ENCODE data around the gene DPP6. TPM values are rescaled to one million over a fixed set of nuclear protein-coding genes. Genes with fewer than 3 reads are reported as not detected.

The DPP6 gene
- total RNA-seq, 1 experiment from 2014 or later: not detected

DNA sequence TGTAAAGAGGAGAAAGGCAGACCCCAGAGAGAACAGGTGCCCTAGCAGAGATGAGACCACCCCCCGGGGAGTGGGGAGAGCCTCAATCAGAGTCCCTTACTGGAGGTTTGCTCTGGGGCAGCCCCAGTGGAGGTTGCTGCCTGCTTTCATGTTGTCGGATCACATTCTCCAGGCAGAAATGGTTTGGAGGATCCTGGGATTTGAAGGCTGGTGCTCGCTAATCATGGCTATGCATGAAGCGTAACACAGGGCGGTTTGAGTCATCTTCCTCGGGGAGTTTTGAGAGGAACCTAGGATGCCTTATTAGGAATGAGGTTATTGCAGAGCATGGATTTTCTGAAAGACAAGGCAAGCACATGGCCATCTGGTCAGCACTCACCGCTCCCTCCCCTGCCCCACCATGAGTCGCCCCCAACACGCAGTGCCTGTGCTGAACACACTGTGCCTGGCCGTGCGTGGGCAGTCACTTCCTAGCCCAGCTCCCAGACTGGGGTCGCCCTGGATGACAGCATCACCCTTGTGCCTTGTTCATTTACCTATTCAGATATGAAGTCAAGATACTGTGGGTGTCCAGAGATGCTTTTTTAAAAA is 319.9 kb downstream of the DPP6 start:
- no peaks in the 10 kb centered on the region for H3K4me1 ChIP-seq (ENCODE audit: insufficient read depth, low read length, poor library complexity, severe bottlenecking)
- no TSS peak for BruUV-seq (replicated peaks)
- CTCF ChIA-PET: no interaction called here
- no peak overlapping the region for H3K27ac ChIP-seq (ENCODE audit: low read depth, low read length, poor library complexity, severe bottlenecking)
- H3K27me3 ChIP-seq (replicated peaks; ENCODE audit: insufficient read depth, low read depth, low read length, poor library complexity): no peaks in the 10 kb centered on the region
- H3K36me3 ChIP-seq (ENCODE audit: insufficient read depth, low read length, poor library complexity, severe bottlenecking): no peaks in the 10 kb centered on the region
- no peaks in the 10 kb centered on the region for H3K9me3 ChIP-seq (ENCODE audit: low read depth, low read length, poor library complexity, severe bottlenecking)
- no peak for DNase-seq (ENCODE audit: low spot score)
- intact Hi-C loops (cut with micrococcal nuclease; ENCODE audit: unreplicated experiment): no loop called here
- TF ChIP-seq, protein P1, sequence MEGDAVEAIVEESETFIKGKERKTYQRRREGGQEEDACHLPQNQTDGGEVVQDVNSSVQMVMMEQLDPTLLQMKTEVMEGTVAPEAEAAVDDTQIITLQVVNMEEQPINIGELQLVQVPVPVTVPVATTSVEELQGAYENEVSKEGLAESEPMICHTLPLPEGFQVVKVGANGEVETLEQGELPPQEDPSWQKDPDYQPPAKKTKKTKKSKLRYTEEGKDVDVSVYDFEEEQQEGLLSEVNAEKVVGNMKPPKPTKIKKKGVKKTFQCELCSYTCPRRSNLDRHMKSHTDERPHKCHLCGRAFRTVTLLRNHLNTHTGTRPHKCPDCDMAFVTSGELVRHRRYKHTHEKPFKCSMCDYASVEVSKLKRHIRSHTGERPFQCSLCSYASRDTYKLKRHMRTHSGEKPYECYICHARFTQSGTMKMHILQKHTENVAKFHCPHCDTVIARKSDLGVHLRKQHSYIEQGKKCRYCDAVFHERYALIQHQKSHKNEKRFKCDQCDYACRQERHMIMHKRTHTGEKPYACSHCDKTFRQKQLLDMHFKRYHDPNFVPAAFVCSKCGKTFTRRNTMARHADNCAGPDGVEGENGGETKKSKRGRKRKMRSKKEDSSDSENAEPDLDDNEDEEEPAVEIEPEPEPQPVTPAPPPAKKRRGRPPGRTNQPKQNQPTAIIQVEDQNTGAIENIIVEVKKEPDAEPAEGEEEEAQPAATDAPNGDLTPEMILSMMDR (conservative IDR thresholded peaks at IDR 0.05; ENCODE audit: low read depth, low read length): no peak
- TF ChIP-seq EZH2 (IDR thresholded peaks at IDR 0.05; ENCODE audit: borderline replicate concordance, low read depth, low read length, poor library complexity, severe bottlenecking): no peak
- POLR2A ChIA-PET (ENCODE audit: low non-redundant PET): no interaction called here
- H3K4me3 ChIP-seq (ENCODE audit: low read depth, low read length, poor library complexity, severe bottlenecking): no peak overlapping the region

DNA sequence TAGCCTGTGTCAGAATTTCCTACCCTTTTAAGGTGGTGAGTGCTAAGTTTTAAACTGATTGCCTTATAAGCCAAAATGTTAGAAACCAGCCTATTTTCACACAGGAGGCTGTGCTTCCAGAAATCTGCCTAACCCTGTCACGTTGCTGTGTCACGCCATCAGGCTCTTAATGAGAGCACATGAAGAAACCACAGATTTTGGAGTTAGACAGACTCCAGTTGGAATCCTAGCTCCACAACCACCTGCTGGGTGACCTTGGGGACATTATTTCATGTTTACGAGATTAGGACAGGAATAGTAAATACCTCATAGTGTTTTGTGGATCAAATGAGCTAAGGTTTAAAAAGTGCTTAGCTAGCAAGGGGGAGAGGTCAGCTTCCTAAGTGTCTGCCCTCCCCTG is 321.8 kb downstream of the DPP6 start:
- H3K36me3 ChIP-seq (ENCODE audit: insufficient read depth, low read length, poor library complexity, severe bottlenecking): no peaks in the 10 kb centered on the region
- no peak for DNase-seq (ENCODE audit: low spot score)
- ChIA-PET POLR2A (ENCODE audit: low non-redundant PET) (no interaction called here), CTCF (no interaction called here)
- intact Hi-C loops (cut with micrococcal nuclease; ENCODE audit: unreplicated experiment): no loop called here
- no peak for TF ChIP-seq EZH2 (IDR thresholded peaks at IDR 0.05; ENCODE audit: borderline replicate concordance, low read depth, low read length, poor library complexity, severe bottlenecking)
- TF ChIP-seq, protein P1 (conservative IDR thresholded peaks at IDR 0.05; ENCODE audit: low read depth, low read length): no peak
- H3K9me3 ChIP-seq (ENCODE audit: low read depth, low read length, poor library complexity, severe bottlenecking): no peaks in the 10 kb centered on the region
- no peaks in the 10 kb centered on the region for H3K4me1 ChIP-seq (ENCODE audit: insufficient read depth, low read length, poor library complexity, severe bottlenecking)
- H3K27me3 ChIP-seq (replicated peaks; ENCODE audit: insufficient read depth, low read depth, low read length, poor library complexity): no peaks in the 10 kb centered on the region
- no TSS peak for BruUV-seq (replicated peaks)
- H3K4me3 ChIP-seq (ENCODE audit: low read depth, low read length, poor library complexity, severe bottlenecking): no peak overlapping the region
- H3K27ac ChIP-seq (ENCODE audit: low read depth, low read length, poor library complexity, severe bottlenecking): no peak overlapping the region

DNA sequence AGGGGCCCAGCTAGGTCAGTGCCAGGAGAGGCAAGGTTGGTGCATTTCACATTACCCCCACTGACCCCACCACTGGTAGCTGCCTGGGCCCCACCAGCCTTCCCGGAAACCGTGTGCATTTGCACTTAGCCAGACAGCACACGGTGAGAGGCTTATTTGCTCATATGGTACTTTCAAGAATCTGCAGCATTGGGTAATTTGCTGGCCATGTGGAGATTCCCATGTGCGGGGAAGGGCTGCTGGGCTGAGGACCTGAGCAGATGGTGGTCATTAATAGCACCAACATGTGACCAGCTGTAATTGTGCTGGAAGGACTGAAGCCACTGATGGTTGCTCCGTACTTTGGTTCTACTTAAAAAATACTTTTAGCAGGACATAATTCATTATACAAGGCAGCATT is 323.8 kb downstream of the DPP6 start:
- TF ChIP-seq, protein P1 (conservative IDR thresholded peaks at IDR 0.05; ENCODE audit: low read depth, low read length): no peak
- intact Hi-C loops (cut with micrococcal nuclease; ENCODE audit: unreplicated experiment): no loop called here
- no peaks in the 10 kb centered on the region for H3K9me3 ChIP-seq (ENCODE audit: low read depth, low read length, poor library complexity, severe bottlenecking)
- no peak overlapping the region for H3K4me3 ChIP-seq (ENCODE audit: low read depth, low read length, poor library complexity, severe bottlenecking)
- H3K36me3 ChIP-seq (ENCODE audit: insufficient read depth, low read length, poor library complexity, severe bottlenecking): no peaks in the 10 kb centered on the region
- H3K27ac ChIP-seq (ENCODE audit: low read depth, low read length, poor library complexity, severe bottlenecking): no peak overlapping the region
- no peaks in the 10 kb centered on the region for H3K27me3 ChIP-seq (replicated peaks; ENCODE audit: insufficient read depth, low read depth, low read length, poor library complexity)
- H3K4me1 ChIP-seq (ENCODE audit: insufficient read depth, low read length, poor library complexity, severe bottlenecking): no peaks in the 10 kb centered on the region
- no peak for DNase-seq (ENCODE audit: low spot score)
- ChIA-PET POLR2A (ENCODE audit: low non-redundant PET) (no interaction called here), CTCF (no interaction called here)
- BruUV-seq (replicated peaks): no TSS peak

Measured in A673 (cell line).